ENCODE data around the gene PNPLA1. TPM values are rescaled to one million over a fixed set of nuclear protein-coding genes. Genes with fewer than 3 reads are reported as not detected.

Gene PNPLA1
- total RNA-seq, 1 donor from 2014 or later = not detected

- Mint-ChIP-seq H3K4me3 (ENCODE audit: unreplicated experiment) (no peak overlapping the region), H3K9me3 (ENCODE audit: low read depth) (no peaks in the 10 kb centered on the region), H3K27ac (ENCODE audit: unreplicated experiment) (no peak overlapping the region), H3K36me3 (ENCODE audit: low read depth) (no peaks in the 10 kb centered on the region), H3K27me3 (ENCODE audit: low read depth) (peaks cover 11% of the 10 kb centered on the region), H3K4me1 (ENCODE audit: low read depth) (no peaks in the 10 kb centered on the region)
- DNase-seq (ENCODE audit: low spot score) = no peak
- no peak for TF ChIP-seq CTCF (IDR thresholded peaks at IDR 0.05)
These were observed 22.3 kb downstream of the PNPLA1 start for GRCh38 chr6:36292170-36292569.

- H3K27me3 Mint-ChIP-seq (ENCODE audit: low read depth) = peaks cover 26% of the 10 kb centered on the region
- DNase-seq (ENCODE audit: low spot score) = no peak
These were observed 26.4 kb downstream of the PNPLA1 start for GRCh38 chr6:36296240-36296639.

GRCh38 chr6:36297051-36297450 lies 27.2 kb downstream of the PNPLA1 start:
- no peaks in the 10 kb centered on the region for H3K36me3 Mint-ChIP-seq (ENCODE audit: low read depth)
- H3K27ac Mint-ChIP-seq (ENCODE audit: unreplicated experiment) = no peak overlapping the region
- H3K9me3 Mint-ChIP-seq (ENCODE audit: low read depth) = no peaks in the 10 kb centered on the region
- no peaks in the 10 kb centered on the region for H3K4me1 Mint-ChIP-seq (ENCODE audit: low read depth)
- H3K4me3 Mint-ChIP-seq (ENCODE audit: unreplicated experiment) = no peak overlapping the region
- DNase-seq (ENCODE audit: low spot score) = no peak
- H3K27me3 Mint-ChIP-seq (ENCODE audit: low read depth) = peaks cover 29% of the 10 kb centered on the region
- no peak for TF ChIP-seq CTCF (IDR thresholded peaks at IDR 0.05)

More at GRCh38 chr6:36296240-36296639, 26.4 kb downstream of the PNPLA1 start:
- no peak overlapping the region for H3K27ac Mint-ChIP-seq (ENCODE audit: unreplicated experiment)
- TF ChIP-seq CTCF (IDR thresholded peaks at IDR 0.05) = no peak
- no peaks in the 10 kb centered on the region for H3K9me3 Mint-ChIP-seq (ENCODE audit: low read depth)
- H3K4me1 Mint-ChIP-seq (ENCODE audit: low read depth) = no peaks in the 10 kb centered on the region
- H3K4me3 Mint-ChIP-seq (ENCODE audit: unreplicated experiment) = no peak overlapping the region
- no peaks in the 10 kb centered on the region for H3K36me3 Mint-ChIP-seq (ENCODE audit: low read depth)

- H3K9me3 Mint-ChIP-seq (ENCODE audit: low read depth) = no peaks in the 10 kb centered on the region
- no peak for DNase-seq (ENCODE audit: low spot score)
- peaks cover 30% of the 10 kb centered on the region for H3K27me3 Mint-ChIP-seq (ENCODE audit: low read depth)
- H3K36me3 Mint-ChIP-seq (ENCODE audit: low read depth) = no peaks in the 10 kb centered on the region
- no peak for TF ChIP-seq CTCF (IDR thresholded peaks at IDR 0.05)
- H3K27ac Mint-ChIP-seq (ENCODE audit: unreplicated experiment) = no peak overlapping the region
- H3K4me1 Mint-ChIP-seq (ENCODE audit: low read depth) = no peaks in the 10 kb centered on the region
- no peak overlapping the region for H3K4me3 Mint-ChIP-seq (ENCODE audit: unreplicated experiment)
These were observed 27.7 kb downstream of the PNPLA1 start for GRCh38 chr6:36297511-36297910.

GRCh38 chr6:36298027-36298426 lies 28.2 kb downstream of the PNPLA1 start:
- DNase-seq (ENCODE audit: low spot score) = no peak
- H3K27ac Mint-ChIP-seq (ENCODE audit: unreplicated experiment) = no peak overlapping the region
- no peak for TF ChIP-seq CTCF (IDR thresholded peaks at IDR 0.05)
- H3K4me3 Mint-ChIP-seq (ENCODE audit: unreplicated experiment) = no peak overlapping the region
- H3K9me3 Mint-ChIP-seq (ENCODE audit: low read depth) = no peaks in the 10 kb centered on the region
- H3K27me3 Mint-ChIP-seq (ENCODE audit: low read depth) = peaks cover 30% of the 10 kb centered on the region
- no peaks in the 10 kb centered on the region for H3K36me3 Mint-ChIP-seq (ENCODE audit: low read depth)
- no peaks in the 10 kb centered on the region for H3K4me1 Mint-ChIP-seq (ENCODE audit: low read depth)

Data from chondrocyte (in vitro differentiated cells).